Body of pancreas (tissue), 4 donors: ENCODE data around the gene KRT73. TPM values are rescaled to one million over a fixed set of nuclear protein-coding genes. Genes with fewer than 3 reads are reported as not detected.

ENCODE experiments used
- ATAC-seq: fragments of 150-250 bp; one replicate; pipeline ENCODE4 v1.9.1; 2016
- DNase-seq, 4 donors: peaks; one replicate each; pipeline ENCODE4 v3.0.0-alpha.2; 2019
- H3K27ac ChIP-seq, 4 donors: fragments of 200-600 bp; sonication (generic); 1 replicate in 3 of 4; 2 replicates in 1 of 4; pipeline versions ENCODE4 v1.5.1 to v1.6.1; 2016 to 2019; ENCODE audit warnings: mild to moderate bottlenecking in 1 of 4, mixed read lengths in 1 of 4, moderate library complexity in 1 of 4
- H3K27me3 ChIP-seq, 2 donors: fragments of 200-600 bp; sonication (generic); one replicate each; pipeline ENCODE4 v1.6.0; 2016; ENCODE audit warnings: mild to moderate bottlenecking in 1 of 2
- H3K36me3 ChIP-seq, 2 donors: fragments of 200-600 bp; sonication (generic); replicated peaks in 1 of 2; 2 replicates each; pipeline ENCODE4 v1.5.1; 2016; ENCODE audit warnings: low read depth in 2 of 2; ENCODE audit not compliant: insufficient read depth in 1 of 2
- H3K4me1 ChIP-seq: fragments of 200-600 bp; sonication (generic); one replicate; pipeline ENCODE4 v1.6.0; 2016
- H3K4me3 ChIP-seq, 2 donors: fragments of 200-600 bp; sonication (generic); 1 replicate in 1 of 2; 2 replicates in 1 of 2; pipeline ENCODE4 v1.5.1; 2016 to 2019
- H3K9me3 ChIP-seq, 3 donors: fragments of 200-600 bp; sonication (generic); 1 replicate in 2 of 3; 2 replicates in 1 of 3; pipeline ENCODE4 v1.5.1; 2016
- POLR2A ChIP-seq, 3 donors: fragments of 450-650 bp; IDR thresholded peaks; one replicate each; pipeline ENCODE4 v1.6.1; 2016; ENCODE audit warnings: antibody characterized with exemption in 3 of 3, mild to moderate bottlenecking in 2 of 3
- WGBS, 2 donors: methylation state at CpG; one replicate each; pipeline ENCODE4 v1.1.5; 2017; 5-methylcytosine and 5-hydroxymethylcytosine counted together
- intact Hi-C: fragments of 100-400 bp; cut with DNase I; formaldehyde crosslinking; loops from one replicate; pipeline ENCODE4 v1.15.1; 2023
- total RNA-seq, 2 donors: library from RNA; depleted of rRNA; stranded (reverse); fragments of >200 nt; gene quantifications; one replicate each; pipeline ENCODE4 v1.1.0, GENCODE V29; 2016
- TF ChIP-seq, protein P1 (sequence below), 7 experiments: fragments of 450-650 bp in 4 of 7; fragments of 200-600 bp in 3 of 7; sonication (generic) in 3 of 7; IDR thresholded peaks; one replicate each; pipeline ENCODE4 v1.5.1; 2016 to 2019; ENCODE audit warnings: antibody characterized with exemption in 7 of 7

The KRT73 gene
- total RNA-seq, 2 donors from 2014 or later = 1.3 TPM; not detected in 1

DNA sequence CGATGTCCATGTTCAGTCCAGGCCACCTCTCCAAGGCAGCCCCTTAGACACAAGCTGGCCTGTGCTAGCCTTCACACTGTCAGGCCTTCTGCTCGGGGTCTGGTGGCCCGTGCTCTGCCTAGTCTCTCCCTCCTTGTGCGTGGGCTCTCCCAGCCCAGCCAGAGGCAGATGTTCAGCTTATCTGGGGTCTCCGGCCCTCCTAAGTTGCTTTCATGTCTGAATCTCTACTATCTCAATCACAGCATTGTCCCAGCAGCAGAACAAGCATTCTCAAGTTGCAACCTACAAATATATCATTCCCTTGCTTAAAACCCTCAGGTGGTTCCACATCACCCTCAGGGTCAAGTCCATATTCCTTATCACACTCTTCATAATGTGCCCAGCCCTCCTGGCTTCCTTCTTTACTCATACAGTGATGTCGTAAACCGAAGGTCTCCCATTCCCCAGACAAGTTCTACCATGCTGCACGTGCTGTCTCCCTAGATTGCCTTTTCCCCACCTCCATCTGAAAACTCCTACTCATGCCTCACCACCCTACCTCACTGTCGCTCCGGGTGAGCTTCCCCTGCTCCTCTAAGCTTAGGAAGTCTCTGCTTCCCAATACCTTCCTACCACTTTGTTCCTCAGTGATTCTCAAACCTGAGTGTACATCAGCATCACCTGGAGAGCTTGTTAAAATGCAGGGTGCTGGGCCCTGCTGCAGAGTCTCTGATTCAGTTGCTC is 1.5 kb downstream of the KRT73 start:
- H3K4me3 ChIP-seq = no peak overlapping the region
- H3K27ac ChIP-seq = no peak overlapping the region
- no peak for DNase-seq
- H3K9me3 ChIP-seq = no peaks in the 10 kb centered on the region
- intact Hi-C loops = no loop called here
- TF ChIP-seq, protein P1, sequence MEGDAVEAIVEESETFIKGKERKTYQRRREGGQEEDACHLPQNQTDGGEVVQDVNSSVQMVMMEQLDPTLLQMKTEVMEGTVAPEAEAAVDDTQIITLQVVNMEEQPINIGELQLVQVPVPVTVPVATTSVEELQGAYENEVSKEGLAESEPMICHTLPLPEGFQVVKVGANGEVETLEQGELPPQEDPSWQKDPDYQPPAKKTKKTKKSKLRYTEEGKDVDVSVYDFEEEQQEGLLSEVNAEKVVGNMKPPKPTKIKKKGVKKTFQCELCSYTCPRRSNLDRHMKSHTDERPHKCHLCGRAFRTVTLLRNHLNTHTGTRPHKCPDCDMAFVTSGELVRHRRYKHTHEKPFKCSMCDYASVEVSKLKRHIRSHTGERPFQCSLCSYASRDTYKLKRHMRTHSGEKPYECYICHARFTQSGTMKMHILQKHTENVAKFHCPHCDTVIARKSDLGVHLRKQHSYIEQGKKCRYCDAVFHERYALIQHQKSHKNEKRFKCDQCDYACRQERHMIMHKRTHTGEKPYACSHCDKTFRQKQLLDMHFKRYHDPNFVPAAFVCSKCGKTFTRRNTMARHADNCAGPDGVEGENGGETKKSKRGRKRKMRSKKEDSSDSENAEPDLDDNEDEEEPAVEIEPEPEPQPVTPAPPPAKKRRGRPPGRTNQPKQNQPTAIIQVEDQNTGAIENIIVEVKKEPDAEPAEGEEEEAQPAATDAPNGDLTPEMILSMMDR (IDR thresholded peaks at IDR 0.05) = no peak
- TF ChIP-seq POLR2A (IDR thresholded peaks at IDR 0.05) = no peak
- H3K4me1 ChIP-seq = no peaks in the 10 kb centered on the region
- H3K27me3 ChIP-seq = no peaks in the 10 kb centered on the region
- 71 to 75% methylated on average over 10 of the region's 10 CpGs for WGBS, 2 donors
- ATAC-seq = no peak
- H3K36me3 ChIP-seq = no peaks in the 10 kb centered on the region

DNA sequence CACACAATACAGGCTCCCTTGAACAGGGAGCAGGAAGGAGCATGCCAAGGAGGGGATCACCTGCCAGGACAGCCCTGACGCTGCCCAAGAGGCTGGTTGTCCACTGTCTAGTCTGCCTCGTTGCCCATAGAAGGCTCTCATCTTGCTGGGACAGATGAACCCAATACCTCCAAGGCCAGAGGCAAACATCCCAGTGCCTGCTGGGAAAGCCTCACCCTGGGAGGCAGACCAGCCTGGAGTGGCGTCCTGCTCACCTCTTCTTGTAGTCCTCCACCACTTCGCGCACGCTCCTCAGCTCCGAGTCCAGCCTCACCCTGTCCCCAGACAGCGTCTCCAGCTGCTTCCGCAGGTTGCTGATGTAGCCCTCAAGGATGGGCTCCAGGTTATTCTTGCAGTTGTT is 2.4 kb downstream of the KRT73 start:
- no peaks in the 10 kb centered on the region for H3K4me1 ChIP-seq
- DNase-seq (no peak), ATAC-seq (no peak)
- no peaks in the 10 kb centered on the region for H3K9me3 ChIP-seq
- H3K27ac ChIP-seq = no peak overlapping the region
- TF ChIP-seq, protein P1 (IDR thresholded peaks at IDR 0.05) = no peak
- no peak for TF ChIP-seq POLR2A (IDR thresholded peaks at IDR 0.05)
- peaks cover 0 to 7% of the 10 kb centered on the region in 2 donors for H3K27me3 ChIP-seq
- WGBS, 2 donors = 79 to 89% methylated on average over 7 to 9 of the region's 9 CpGs
- intact Hi-C loops = no loop called here
- no peaks in the 10 kb centered on the region for H3K36me3 ChIP-seq
- H3K4me3 ChIP-seq = no peak overlapping the region

DNA sequence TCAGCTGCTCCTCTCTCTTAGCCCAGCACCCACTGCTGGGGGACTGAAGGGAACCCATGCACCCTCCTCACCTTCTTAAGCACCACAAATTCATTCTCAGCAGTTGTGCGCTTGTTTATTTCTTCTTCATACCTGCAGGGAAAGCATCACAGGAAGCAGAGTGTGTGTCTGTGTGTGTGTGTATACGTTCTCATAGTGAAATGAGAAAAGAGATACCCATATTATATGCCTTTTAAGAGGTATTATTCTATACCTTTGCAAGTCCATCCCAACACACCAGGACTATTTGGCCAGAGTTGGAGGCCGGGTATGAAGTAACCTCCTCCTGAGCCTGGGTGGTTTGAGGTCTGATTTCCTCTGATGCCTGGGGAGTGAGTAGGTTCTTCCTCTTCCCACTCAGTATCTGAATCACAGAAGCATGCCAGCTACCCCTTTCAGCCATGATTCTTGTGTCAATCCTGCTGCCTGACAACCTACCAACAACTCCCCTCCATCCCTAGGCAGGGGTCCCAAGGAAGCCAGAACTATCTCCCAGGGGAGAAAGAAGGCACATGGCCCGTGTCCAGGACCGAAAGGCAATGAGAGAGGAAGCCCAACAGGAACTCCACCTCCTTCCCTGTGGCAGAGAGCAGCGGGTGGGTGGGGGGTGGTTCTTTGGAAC is 3.0 kb downstream of the KRT73 start:
- H3K4me1 ChIP-seq = no peaks in the 10 kb centered on the region
- no peaks in the 10 kb centered on the region for H3K36me3 ChIP-seq
- 41 to 50% methylated on average over 6 of the region's 6 CpGs for WGBS, 2 donors
- H3K27ac ChIP-seq = no peak overlapping the region
- no peak for TF ChIP-seq POLR2A (IDR thresholded peaks at IDR 0.05)
- TF ChIP-seq, protein P1 (IDR thresholded peaks at IDR 0.05) = no peak
- peaks cover 0 to 7% of the 10 kb centered on the region in 2 donors for H3K27me3 ChIP-seq
- no peak for DNase-seq
- H3K4me3 ChIP-seq = no peak overlapping the region
- H3K9me3 ChIP-seq = no peaks in the 10 kb centered on the region
- no peak for ATAC-seq
- intact Hi-C loops = no loop called here

DNA sequence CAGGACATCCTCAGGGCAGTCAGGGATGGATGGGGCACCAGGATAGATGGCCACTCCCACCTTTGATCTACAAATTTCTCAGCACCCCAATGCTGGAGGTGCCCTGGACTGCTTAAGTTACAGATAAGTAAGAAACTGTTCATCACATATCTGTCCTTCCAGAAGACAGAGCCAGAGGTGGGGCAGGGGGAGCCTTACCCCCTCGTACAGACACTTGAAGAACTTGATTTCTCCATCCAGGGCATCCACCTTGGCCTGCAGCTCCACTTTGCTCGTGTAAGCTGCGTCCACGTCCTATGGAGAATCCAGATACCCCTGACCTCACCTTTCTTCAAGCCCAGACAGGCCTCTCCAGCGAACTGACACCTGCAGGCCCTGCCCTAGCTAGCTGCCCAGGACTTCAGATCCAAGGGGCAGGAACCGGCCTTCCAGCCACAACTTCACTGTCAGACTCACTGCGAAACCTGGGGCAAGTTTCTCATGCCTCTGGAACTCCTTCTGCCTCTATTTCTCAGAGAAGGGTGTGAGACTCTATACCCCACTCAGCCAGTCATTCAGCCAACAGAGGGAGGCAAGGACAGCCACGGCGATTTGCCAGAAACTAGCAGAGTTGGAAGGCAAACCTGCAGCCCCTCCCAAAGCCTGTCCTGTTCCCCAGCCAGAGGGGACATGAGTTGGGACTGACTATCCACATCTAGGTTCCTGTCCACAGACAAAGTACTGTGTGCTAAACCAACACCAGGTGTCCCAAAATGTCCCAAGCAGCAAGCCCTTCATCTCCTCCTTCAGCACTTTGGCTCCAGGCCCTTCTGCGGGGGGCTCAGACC is 3.8 kb downstream of the KRT73 start:
- H3K9me3 ChIP-seq = no peaks in the 10 kb centered on the region
- no peak for TF ChIP-seq POLR2A (IDR thresholded peaks at IDR 0.05)
- TF ChIP-seq, protein P1 (IDR thresholded peaks at IDR 0.05) = no peak
- no peaks in the 10 kb centered on the region for H3K36me3 ChIP-seq
- intact Hi-C loops = no loop called here
- H3K4me1 ChIP-seq = no peaks in the 10 kb centered on the region
- peaks cover 0 to 7% of the 10 kb centered on the region in 2 donors for H3K27me3 ChIP-seq
- 71 to 73% methylated on average over 7 to 10 of the region's 10 CpGs for WGBS, 2 donors
- H3K4me3 ChIP-seq = no peak overlapping the region
- DNase-seq (no peak), ATAC-seq (no peak)
- H3K27ac ChIP-seq = no peak overlapping the region
